ENCODE measurements around the gene UNC5C. TPM values are rescaled to one million over a fixed set of nuclear protein-coding genes. Genes with fewer than 3 reads are reported as not detected.

The UNC5C gene
- polyA plus RNA-seq, 1 donor (not counting 4 experiments of a cell fraction or from before 2014, with no cell fraction given), result not detected

DNA sequence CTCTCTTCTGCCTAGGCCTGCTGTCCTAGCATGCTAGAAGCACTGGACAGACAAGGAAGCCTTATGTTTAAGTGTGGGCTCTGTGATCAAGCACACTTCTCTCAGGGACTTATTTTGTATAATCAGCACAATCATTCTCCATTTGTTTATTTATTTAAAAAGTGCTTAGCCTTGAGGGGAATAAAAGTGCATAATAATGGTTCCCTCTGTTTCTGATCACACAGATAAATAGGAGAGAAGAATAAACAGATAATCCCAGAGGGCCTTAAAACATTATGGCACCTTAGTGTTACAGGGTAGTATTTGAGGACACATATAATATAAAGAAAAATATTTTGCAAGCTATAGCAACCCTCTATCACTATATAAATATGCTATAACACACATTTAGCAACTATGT lies 146.5 kb downstream of the UNC5C start:
- no peak overlapping the region for H3K4me2 ChIP-seq (ENCODE audit: control insufficient read depth, extremely low read depth, insufficient read depth, low read depth, low read length)

GRCh38 chr4:95398217-95398616 lies 150.6 kb downstream of the UNC5C start:
- FAIRE-seq, result no peak
- no peak overlapping the region for H3K4me2 ChIP-seq (ENCODE audit: control insufficient read depth, extremely low read depth, insufficient read depth, low read depth, low read length)
- H3K9ac ChIP-seq (ENCODE audit: control insufficient read depth, extremely low read depth, insufficient read depth, low read length), result no peak overlapping the region
- no peak overlapping the region for H2AFZ ChIP-seq (ENCODE audit: control insufficient read depth, low read length)
- no peaks in the 10 kb centered on the region for H3K9me1 ChIP-seq (ENCODE audit: control insufficient read depth, extremely low read depth, insufficient read depth, low read length)
- dilution Hi-C loops (cut with MboI; ENCODE audit: extremely low pct_ligation_motif_present, low sequenced_read_pairs), result no loop called here
- TF ChIP-seq EZH2 (IDR thresholded peaks at IDR 0.05; ENCODE audit: low read length), result no peak
- TF ChIP-seq, protein P1, sequence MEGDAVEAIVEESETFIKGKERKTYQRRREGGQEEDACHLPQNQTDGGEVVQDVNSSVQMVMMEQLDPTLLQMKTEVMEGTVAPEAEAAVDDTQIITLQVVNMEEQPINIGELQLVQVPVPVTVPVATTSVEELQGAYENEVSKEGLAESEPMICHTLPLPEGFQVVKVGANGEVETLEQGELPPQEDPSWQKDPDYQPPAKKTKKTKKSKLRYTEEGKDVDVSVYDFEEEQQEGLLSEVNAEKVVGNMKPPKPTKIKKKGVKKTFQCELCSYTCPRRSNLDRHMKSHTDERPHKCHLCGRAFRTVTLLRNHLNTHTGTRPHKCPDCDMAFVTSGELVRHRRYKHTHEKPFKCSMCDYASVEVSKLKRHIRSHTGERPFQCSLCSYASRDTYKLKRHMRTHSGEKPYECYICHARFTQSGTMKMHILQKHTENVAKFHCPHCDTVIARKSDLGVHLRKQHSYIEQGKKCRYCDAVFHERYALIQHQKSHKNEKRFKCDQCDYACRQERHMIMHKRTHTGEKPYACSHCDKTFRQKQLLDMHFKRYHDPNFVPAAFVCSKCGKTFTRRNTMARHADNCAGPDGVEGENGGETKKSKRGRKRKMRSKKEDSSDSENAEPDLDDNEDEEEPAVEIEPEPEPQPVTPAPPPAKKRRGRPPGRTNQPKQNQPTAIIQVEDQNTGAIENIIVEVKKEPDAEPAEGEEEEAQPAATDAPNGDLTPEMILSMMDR (optimal IDR thresholded peaks at IDR 0.05 in 1 of 3, IDR thresholded peaks at IDR 0.05 in 1 of 3, conservative IDR thresholded peaks at IDR 0.05 in 1 of 3; ENCODE audit: extremely low read depth in 1 of 3, insufficient read depth in 2 of 3, low read length in 3 of 3), result no peak
- no peaks in the 10 kb centered on the region for H3K9me3 ChIP-seq (ENCODE audit: control insufficient read depth, low read depth, low read length)
- no peaks in the 10 kb centered on the region for H3K36me3 ChIP-seq (ENCODE audit: control insufficient read depth in 2 of 2, extremely low read depth in 1 of 2, insufficient read depth in 2 of 2, low read length in 2 of 2)
- DNase-seq (ENCODE audit: low read depth, low spot score), result no peak
- H3K79me2 ChIP-seq (ENCODE audit: control insufficient read depth, insufficient read depth, low read length), result no peaks in the 10 kb centered on the region
- no peaks in the 10 kb centered on the region for H3K27me3 ChIP-seq (ENCODE audit: control insufficient read depth, extremely low read depth, insufficient read depth, low read length)
- H3K4me3 ChIP-seq (ENCODE audit: control insufficient read depth in 2 of 3, extremely low read depth in 1 of 3, insufficient read depth in 2 of 3, low read depth in 1 of 3, low read length in 3 of 3), result no peak overlapping the region
- H3K4me1 ChIP-seq (ENCODE audit: control insufficient read depth, extremely low read depth, insufficient read depth, low read length), result no peaks in the 10 kb centered on the region
- H3K27ac ChIP-seq (ENCODE audit: control insufficient read depth, insufficient read depth, low read length), result no peak overlapping the region
- H4K20me1 ChIP-seq (ENCODE audit: control insufficient read depth, extremely low read depth, insufficient read depth, low read length), result no peaks in the 10 kb centered on the region

More for the DNA sequence above, 146.5 kb downstream of the UNC5C start:
- no peak overlapping the region for H3K27ac ChIP-seq (ENCODE audit: control insufficient read depth, insufficient read depth, low read length)
- H3K9ac ChIP-seq (ENCODE audit: control insufficient read depth, extremely low read depth, insufficient read depth, low read length), result no peak overlapping the region
- FAIRE-seq (no peak), DNase-seq (ENCODE audit: low read depth, low spot score) (no peak)
- dilution Hi-C loops (cut with MboI; ENCODE audit: extremely low pct_ligation_motif_present, low sequenced_read_pairs), result no loop called here
- no peaks in the 10 kb centered on the region for H3K36me3 ChIP-seq (ENCODE audit: control insufficient read depth in 2 of 2, extremely low read depth in 1 of 2, insufficient read depth in 2 of 2, low read length in 2 of 2)
- H3K79me2 ChIP-seq (ENCODE audit: control insufficient read depth, insufficient read depth, low read length), result no peaks in the 10 kb centered on the region
- H3K9me1 ChIP-seq (ENCODE audit: control insufficient read depth, extremely low read depth, insufficient read depth, low read length), result no peaks in the 10 kb centered on the region
- no peak overlapping the region for H3K4me3 ChIP-seq (ENCODE audit: control insufficient read depth in 2 of 3, extremely low read depth in 1 of 3, insufficient read depth in 2 of 3, low read depth in 1 of 3, low read length in 3 of 3)
- H3K4me1 ChIP-seq (ENCODE audit: control insufficient read depth, extremely low read depth, insufficient read depth, low read length), result no peaks in the 10 kb centered on the region
- TF ChIP-seq EZH2 (IDR thresholded peaks at IDR 0.05; ENCODE audit: low read length), result no peak
- TF ChIP-seq, protein P1 (optimal IDR thresholded peaks at IDR 0.05 in 1 of 3, IDR thresholded peaks at IDR 0.05 in 1 of 3, conservative IDR thresholded peaks at IDR 0.05 in 1 of 3; ENCODE audit: extremely low read depth in 1 of 3, insufficient read depth in 2 of 3, low read length in 3 of 3), result no peak
- H4K20me1 ChIP-seq (ENCODE audit: control insufficient read depth, extremely low read depth, insufficient read depth, low read length), result no peaks in the 10 kb centered on the region
- no peaks in the 10 kb centered on the region for H3K27me3 ChIP-seq (ENCODE audit: control insufficient read depth, extremely low read depth, insufficient read depth, low read length)
- no peaks in the 10 kb centered on the region for H3K9me3 ChIP-seq (ENCODE audit: control insufficient read depth, low read depth, low read length)
- no peak overlapping the region for H2AFZ ChIP-seq (ENCODE audit: control insufficient read depth, low read length)

Measured in keratinocyte (primary cell).